IPS DF 6.9 (cell line): Measurements from ENCODE around the gene COL18A1.

Experiments
- DNase-seq: peaks from one replicate; pipeline ENCODE4 v3.0.0-alpha.2; 2013; ENCODE audit warnings: low read depth, low spot score
- H3K27ac ChIP-seq: one replicate; pipeline ENCODE4 v1.5.1; 2013; ENCODE audit warnings: low read length, control low read depth
- H3K27me3 ChIP-seq: 2 replicates; pipeline ENCODE4 v1.6.1; 2013; ENCODE audit warnings: mild to moderate bottlenecking, low read length; ENCODE audit not compliant: control insufficient read depth, insufficient read depth
- H3K36me3 ChIP-seq: 2 replicates; pipeline ENCODE4 v1.6.1; 2013; ENCODE audit warnings: low read length; ENCODE audit not compliant: control insufficient read depth, insufficient read depth
- H3K4me1 ChIP-seq: 2 replicates; pipeline ENCODE4 v1.6.1; 2013; ENCODE audit warnings: low read length; ENCODE audit not compliant: control insufficient read depth, insufficient read depth
- H3K4me3 ChIP-seq: 2 replicates; pipeline ENCODE4 v1.5.1; 2013; ENCODE audit warnings: mild to moderate bottlenecking, low read length
- H3K9me3 ChIP-seq: 2 replicates; pipeline ENCODE4 v1.6.1; 2013; ENCODE audit warnings: low read length, inconsistent platforms; ENCODE audit not compliant: control insufficient read depth, insufficient read depth
- WGBS: extraction: QIAGEN DNeasy Blood & Tissue Kit; methylation state at CpG from one replicate; pipeline ENCODE4 v1.1.7; 2013; ENCODE audit warnings: mixed read lengths, missing lambda C conversion rate; ENCODE audit not compliant: insufficient read length, insufficient coverage; 5-methylcytosine and 5-hydroxymethylcytosine counted together

The COL18A1 gene

GRCh38 chr21:45383615-45384201, 21.3 kb upstream of the COL18A1 start:
- no peak for DNase-seq

DNA sequence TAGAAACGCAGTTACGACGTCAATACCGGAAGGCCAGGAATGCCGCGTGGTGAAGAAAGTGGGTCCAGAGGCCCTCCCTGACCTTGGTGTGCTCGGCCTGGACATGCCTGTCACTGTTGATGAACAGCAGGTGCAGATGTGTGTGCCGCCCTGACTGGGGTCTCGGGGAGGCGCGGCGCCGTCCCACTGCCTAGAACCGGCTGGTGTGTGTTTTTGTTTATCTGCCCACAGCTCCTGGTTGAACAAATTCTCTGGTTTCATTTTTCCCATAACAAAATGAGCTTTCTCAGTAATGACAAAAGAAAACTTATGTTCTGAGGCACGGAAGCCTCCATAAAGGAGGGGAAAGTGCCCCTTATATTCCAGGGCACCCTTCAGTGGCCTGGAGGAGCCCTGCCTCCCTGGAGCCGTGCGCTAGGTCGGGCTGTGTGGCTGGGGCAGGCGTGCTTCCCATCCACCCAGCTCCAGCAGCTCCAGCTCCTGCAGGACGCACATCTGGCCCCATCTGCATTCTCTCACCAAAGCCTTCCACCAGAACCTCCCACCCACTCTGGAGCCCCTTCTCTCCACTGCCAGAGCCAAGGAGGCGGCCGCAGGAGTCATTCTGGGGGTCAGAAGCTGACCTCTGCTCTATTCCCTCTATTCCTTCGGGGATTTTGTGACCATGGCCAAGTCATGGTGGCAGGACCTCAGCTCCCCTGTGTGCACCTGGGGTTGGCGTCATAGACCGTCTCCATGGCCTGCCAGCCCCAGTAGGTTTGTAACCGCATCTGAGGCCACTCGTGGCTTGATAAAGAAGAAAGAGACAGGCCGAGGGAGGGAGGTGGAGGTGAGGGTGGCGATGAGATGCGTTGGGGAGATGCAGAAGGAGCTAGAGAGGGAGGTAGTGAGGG, 20.1 kb upstream of the COL18A1 start:
- no peak overlapping the region for H3K27ac ChIP-seq
- 100% methylated on average over 3 of the region's 30 CpGs for WGBS
- no peaks in the 10 kb centered on the region for H3K9me3 ChIP-seq
- no peaks in the 10 kb centered on the region for H3K27me3 ChIP-seq
- H3K36me3 ChIP-seq, result no peaks in the 10 kb centered on the region
- no peak overlapping the region for H3K4me3 ChIP-seq
- peaks cover 3% of the 10 kb centered on the region; the same call in 1 of the 2 replicates for H3K4me1 ChIP-seq
- DNase-seq, result no peak

More at GRCh38 chr21:45383615-45384201, 21.3 kb upstream of the COL18A1 start:
- Histone ChIP-seq H3K36me3 (no peaks in the 10 kb centered on the region), H3K4me1 (peaks cover 5% of the 10 kb centered on the region), H3K27me3 (no peaks in the 10 kb centered on the region), H3K27ac (no peak overlapping the region), H3K4me3 (no peak overlapping the region), H3K9me3 (no peaks in the 10 kb centered on the region)
- no CpG with 5 or more reads among the region's 26 CpGs for WGBS

- WGBS, result no CpG with 5 or more reads among the region's 21 CpGs
- no peaks in the 10 kb centered on the region for H3K36me3 ChIP-seq
- H3K9me3 ChIP-seq, result no peaks in the 10 kb centered on the region
- no peaks in the 10 kb centered on the region for H3K27me3 ChIP-seq
- H3K4me3 ChIP-seq, result no peak overlapping the region
- H3K4me1 ChIP-seq, result peaks cover 3% of the 10 kb centered on the region; the same call in 1 of the 2 replicates
- DNase-seq, result no peak
- no peak overlapping the region for H3K27ac ChIP-seq
Observed at GRCh38 chr21:45385549-45386050, 19.4 kb upstream of the COL18A1 start.

- H3K27ac ChIP-seq, result no peak overlapping the region
- H3K9me3 ChIP-seq, result no peaks in the 10 kb centered on the region
- H3K4me3 ChIP-seq, result no peak overlapping the region
- H3K27me3 ChIP-seq, result no peaks in the 10 kb centered on the region
- WGBS, result no CpG with 5 or more reads among the region's 11 CpGs
- H3K36me3 ChIP-seq, result no peaks in the 10 kb centered on the region
- DNase-seq, result no peak
- H3K4me1 ChIP-seq, result peaks cover 3% of the 10 kb centered on the region; the same call in 1 of the 2 replicates
Observed at GRCh38 chr21:45386336-45386727, 18.6 kb upstream of the COL18A1 start.

GRCh38 chr21:45386728-45387371, 18.1 kb upstream of the COL18A1 start:
- H3K27ac ChIP-seq, result no peak overlapping the region
- WGBS, result no CpG with 5 or more reads among the region's 20 CpGs
- no peaks in the 10 kb centered on the region for H3K36me3 ChIP-seq
- no peak for DNase-seq
- no peaks in the 10 kb centered on the region for H3K27me3 ChIP-seq
- H3K4me3 ChIP-seq, result no peak overlapping the region
- H3K9me3 ChIP-seq, result no peaks in the 10 kb centered on the region
- peaks cover 3% of the 10 kb centered on the region; the same call in 1 of the 2 replicates for H3K4me1 ChIP-seq

- 100% methylated on average over 4 of the region's 13 CpGs for whole genome bisulfite sequencing
- H3K27ac ChIP-seq, result no peak overlapping the region
Observed at GRCh38 chr21:45387506-45387905, 17.5 kb upstream of the COL18A1 start.

GRCh38 chr21:45388011-45388521, 16.9 kb upstream of the COL18A1 start:
- H3K36me3 ChIP-seq, result no peaks in the 10 kb centered on the region
- H3K27me3 ChIP-seq, result no peaks in the 10 kb centered on the region
- no peak overlapping the region for H3K27ac ChIP-seq
- no peak overlapping the region for H3K4me3 ChIP-seq
- H3K9me3 ChIP-seq, result no peaks in the 10 kb centered on the region
- peaks cover 3% of the 10 kb centered on the region; the same call in 1 of the 2 replicates for H3K4me1 ChIP-seq
- WGBS, result no CpG with 5 or more reads among the region's 7 CpGs
- DNase-seq, result no peak

More at GRCh38 chr21:45387506-45387905, 17.5 kb upstream of the COL18A1 start:
- no peak for DNase-seq
- H3K27me3 ChIP-seq, result no peaks in the 10 kb centered on the region
- H3K4me1 ChIP-seq, result peaks cover 3% of the 10 kb centered on the region; the same call in 1 of the 2 replicates
- no peaks in the 10 kb centered on the region for H3K9me3 ChIP-seq
- H3K36me3 ChIP-seq, result no peaks in the 10 kb centered on the region
- no peak overlapping the region for H3K4me3 ChIP-seq

DNA sequence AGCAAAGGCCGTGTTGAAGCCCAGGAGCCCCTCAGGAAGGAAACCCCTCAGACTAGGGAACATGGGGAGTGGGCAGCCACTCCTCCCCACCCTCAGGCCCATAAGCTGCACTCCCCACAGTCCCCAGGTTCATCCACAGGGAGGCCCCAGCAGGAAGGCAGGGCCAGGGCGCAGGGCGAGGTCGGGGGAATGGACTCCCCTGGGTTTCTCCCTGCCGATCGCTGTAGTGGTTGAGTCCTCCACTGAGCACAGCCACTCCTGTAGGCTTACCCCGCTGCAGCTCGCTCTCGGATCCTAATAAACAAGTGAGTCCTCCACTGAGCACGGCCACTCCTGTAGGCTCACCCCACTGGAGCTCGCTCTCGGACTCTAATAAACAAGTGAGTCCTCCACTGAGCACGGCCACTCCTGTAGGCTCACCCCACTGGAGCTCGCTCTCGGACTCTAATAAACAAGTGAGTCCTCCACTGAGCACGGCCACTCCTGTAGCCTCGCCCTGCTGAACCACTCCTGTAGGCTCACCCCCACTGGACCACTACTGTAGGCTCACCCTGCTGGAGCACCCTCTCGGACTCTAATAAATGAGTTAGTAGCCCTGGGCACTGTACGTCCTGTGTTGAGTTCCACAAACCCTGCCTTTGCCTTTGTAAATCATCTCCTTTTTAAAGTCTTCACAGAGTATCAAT, 16.2 kb upstream of the COL18A1 start:
- H3K4me3 ChIP-seq, result no peak overlapping the region
- H3K27me3 ChIP-seq, result no peaks in the 10 kb centered on the region
- no CpG with 5 or more reads among the region's 19 CpGs for WGBS
- H3K9me3 ChIP-seq, result no peaks in the 10 kb centered on the region
- H3K36me3 ChIP-seq, result no peaks in the 10 kb centered on the region
- H3K4me1 ChIP-seq, result peaks cover 2% of the 10 kb centered on the region; the same call in 1 of the 2 replicates
- DNase-seq, result no peak
- no peak overlapping the region for H3K27ac ChIP-seq

DNA sequence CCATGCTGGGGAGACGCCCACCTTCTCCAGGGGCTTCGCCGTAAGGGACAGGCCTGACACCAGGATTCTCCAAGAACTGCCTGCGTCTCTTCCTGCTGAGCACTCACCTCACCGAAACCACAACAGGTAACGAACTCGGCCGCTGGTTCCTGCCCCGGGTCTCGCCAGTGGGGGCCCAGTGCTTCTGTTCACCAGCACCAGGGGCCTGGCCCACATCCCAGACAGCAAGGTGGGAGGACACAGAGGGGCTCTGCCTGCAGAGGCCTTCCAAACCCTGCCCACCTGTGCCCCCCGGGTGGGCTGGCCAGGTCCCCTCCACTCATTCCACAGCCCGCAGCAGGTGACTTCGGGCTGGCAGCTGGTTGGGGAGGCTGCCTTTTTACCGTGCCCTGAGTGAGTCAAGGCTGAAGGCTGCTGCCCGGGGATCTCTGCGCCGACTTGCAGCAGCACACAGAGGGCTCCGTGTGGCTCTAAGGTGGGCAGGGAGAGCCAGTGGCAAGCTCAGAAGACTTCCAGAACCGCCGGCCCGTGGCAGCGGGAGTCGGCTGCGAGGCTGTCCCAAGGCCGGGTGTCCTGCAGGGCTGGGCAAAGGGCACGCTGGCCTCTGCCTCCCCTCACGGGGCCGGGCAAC, 14.7 kb upstream of the COL18A1 start:
- no peaks in the 10 kb centered on the region for H3K36me3 ChIP-seq
- WGBS, result no CpG with 5 or more reads among the region's 28 CpGs
- H3K4me1 ChIP-seq, result no peaks in the 10 kb centered on the region
- no peaks in the 10 kb centered on the region for H3K27me3 ChIP-seq
- H3K9me3 ChIP-seq, result no peaks in the 10 kb centered on the region
- no peak overlapping the region for H3K4me3 ChIP-seq
- no peak overlapping the region for H3K27ac ChIP-seq
- no peak for DNase-seq
